ENCODE results near the gene HERPUD2.
"Not testable (repeated sequence)": the region's sequence is repeated elsewhere in the genome, so short reads cannot be mapped to it uniquely, and the experiment has no call there.

HERPUD2 gene

DNA sequence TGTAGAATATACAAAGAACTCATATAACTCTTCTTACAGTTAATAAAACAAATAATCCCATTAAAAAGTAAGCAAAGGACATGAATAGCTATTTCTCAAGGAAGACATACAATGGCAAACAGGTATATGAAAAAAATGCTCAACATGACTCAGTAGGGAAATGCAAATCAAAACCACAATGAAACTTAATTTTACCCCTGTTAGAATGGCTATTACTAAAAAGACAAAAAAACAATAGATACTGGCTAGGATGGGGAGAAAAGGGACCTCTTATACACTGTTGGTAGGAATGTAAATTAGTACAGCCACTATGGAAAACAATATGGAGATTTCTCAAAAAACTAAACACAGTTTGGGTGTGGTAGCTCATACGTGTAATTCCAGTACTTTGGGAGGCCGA lies 37.8 kb downstream of the HERPUD2 start:
- TF ChIP-seq, protein P1, sequence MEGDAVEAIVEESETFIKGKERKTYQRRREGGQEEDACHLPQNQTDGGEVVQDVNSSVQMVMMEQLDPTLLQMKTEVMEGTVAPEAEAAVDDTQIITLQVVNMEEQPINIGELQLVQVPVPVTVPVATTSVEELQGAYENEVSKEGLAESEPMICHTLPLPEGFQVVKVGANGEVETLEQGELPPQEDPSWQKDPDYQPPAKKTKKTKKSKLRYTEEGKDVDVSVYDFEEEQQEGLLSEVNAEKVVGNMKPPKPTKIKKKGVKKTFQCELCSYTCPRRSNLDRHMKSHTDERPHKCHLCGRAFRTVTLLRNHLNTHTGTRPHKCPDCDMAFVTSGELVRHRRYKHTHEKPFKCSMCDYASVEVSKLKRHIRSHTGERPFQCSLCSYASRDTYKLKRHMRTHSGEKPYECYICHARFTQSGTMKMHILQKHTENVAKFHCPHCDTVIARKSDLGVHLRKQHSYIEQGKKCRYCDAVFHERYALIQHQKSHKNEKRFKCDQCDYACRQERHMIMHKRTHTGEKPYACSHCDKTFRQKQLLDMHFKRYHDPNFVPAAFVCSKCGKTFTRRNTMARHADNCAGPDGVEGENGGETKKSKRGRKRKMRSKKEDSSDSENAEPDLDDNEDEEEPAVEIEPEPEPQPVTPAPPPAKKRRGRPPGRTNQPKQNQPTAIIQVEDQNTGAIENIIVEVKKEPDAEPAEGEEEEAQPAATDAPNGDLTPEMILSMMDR (IDR thresholded peaks at IDR 0.05; ENCODE audit: insufficient read depth, missing control alignments) = no peak
- no peak for FAIRE-seq

DNA sequence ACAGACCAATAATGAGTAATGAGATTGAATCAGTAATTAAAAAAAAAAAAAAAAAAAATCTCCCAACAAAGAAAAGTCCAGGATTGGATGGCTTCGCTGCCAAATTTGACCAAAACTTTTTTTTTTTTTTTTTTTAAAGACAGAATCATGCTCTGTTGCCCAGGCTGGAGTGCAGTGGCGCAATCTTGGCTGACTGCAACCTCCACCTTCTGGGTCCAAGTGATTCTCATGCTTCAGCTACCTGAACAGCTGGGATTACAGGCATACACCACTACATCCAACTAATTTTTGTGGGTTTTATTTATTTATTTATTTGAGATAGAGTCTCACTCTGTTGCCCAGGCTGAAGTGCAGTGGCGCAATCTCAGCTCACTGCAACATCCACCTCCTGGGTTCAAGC lies 40.4 kb downstream of the HERPUD2 start:
- not testable (repeated sequence) for FAIRE-seq; DNase-seq (ENCODE audit: insufficient read length, low spot score)

More for the DNA sequence above, 37.8 kb downstream of the HERPUD2 start:
- no peak for DNase-seq (ENCODE audit: insufficient read length, low spot score)

DNA sequence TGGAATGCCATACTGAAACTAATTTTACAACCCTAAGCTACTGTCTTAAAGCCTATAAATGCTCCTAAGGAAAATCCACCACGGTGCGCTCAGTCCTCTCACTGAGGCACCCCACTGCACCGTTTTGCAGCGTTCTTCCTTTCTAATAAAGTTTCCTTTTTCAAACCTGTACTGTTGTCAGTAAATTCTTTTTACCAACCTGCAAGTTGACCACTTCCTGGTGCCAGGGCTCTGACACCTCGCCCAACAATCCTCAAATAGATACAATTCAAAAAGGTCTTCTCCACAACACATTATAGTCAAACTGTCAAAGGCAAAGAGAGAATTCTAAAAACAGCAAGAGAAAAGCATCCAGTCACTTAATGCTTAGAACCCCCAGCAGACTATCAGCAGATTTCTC lies 42.8 kb downstream of the HERPUD2 start:
- TF ChIP-seq, protein P1 (IDR thresholded peaks at IDR 0.05; ENCODE audit: insufficient read depth, missing control alignments) = no peak
- DNase-seq (ENCODE audit: insufficient read length, low spot score) (no peak), FAIRE-seq (no peak)

DNA sequence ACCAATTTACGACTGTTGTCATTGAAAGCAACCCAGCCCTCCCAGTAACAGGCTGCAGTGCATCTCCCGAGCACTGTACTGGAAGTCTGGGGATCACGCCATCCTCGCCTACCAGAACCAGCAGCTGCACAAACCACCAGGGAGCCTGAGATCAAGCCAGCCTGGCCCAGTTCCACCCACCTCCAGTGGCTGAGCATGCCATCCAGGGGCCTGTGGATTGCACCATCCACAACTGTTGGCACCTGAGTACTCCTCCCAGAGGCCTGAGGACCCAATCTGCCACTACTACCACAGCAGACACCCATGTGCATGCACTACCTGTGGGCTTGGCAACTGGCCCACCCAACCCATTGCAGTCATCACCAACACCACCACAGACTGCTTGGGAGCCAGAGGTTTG lies 44.2 kb downstream of the HERPUD2 start:
- no peak for DNase-seq (ENCODE audit: insufficient read length, low spot score)
- TF ChIP-seq, protein P1 (IDR thresholded peaks at IDR 0.05; ENCODE audit: insufficient read depth, missing control alignments) = no peak
- no peak for FAIRE-seq

DNA sequence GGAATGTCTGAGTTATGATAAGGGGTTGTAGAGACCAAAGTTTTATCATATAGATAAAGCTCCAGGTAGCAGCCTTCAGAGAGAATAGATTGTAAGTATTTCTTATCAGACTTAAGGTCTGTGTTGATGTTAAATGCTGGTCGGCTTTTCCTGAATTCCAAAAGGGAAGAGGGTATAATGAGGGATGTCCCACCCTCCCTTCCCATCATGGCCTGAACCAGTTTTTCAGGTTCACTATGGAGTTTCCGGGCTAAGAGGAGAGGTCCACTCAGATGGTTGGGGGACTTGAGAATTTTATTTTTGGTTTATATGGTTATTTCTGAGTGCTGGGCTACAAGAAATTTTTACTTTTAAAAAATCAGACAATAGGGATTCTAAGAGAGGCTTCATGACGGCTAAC lies 45.2 kb downstream of the HERPUD2 start:
- no peak for DNase-seq (ENCODE audit: insufficient read length, low spot score)
- FAIRE-seq = no peak
- TF ChIP-seq, protein P1 (IDR thresholded peaks at IDR 0.05; ENCODE audit: insufficient read depth, missing control alignments) = no peak

DNA sequence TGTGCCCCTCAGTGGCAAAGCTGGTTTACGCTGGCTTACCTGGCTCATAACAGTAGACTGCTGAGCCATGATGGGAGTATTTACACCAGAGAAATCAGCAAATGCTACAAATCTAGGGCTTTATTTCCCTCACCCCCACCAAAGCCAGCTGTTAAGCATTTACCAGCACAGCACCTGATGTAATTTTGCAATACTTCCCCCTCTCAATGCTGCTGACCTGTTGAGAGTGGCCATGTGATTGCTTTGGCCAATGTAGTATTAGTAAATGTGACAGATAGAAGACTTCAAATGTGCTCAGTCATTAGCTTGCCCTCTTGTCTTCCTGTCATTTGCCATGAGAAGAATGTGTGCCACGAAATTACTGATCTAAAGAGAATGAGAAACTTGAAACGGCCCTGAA lies 46.6 kb downstream of the HERPUD2 start:
- FAIRE-seq (no peak), DNase-seq (ENCODE audit: insufficient read length, low spot score) (no peak)
- TF ChIP-seq, protein P1 (IDR thresholded peaks at IDR 0.05; ENCODE audit: insufficient read depth, missing control alignments) = no peak

DNA sequence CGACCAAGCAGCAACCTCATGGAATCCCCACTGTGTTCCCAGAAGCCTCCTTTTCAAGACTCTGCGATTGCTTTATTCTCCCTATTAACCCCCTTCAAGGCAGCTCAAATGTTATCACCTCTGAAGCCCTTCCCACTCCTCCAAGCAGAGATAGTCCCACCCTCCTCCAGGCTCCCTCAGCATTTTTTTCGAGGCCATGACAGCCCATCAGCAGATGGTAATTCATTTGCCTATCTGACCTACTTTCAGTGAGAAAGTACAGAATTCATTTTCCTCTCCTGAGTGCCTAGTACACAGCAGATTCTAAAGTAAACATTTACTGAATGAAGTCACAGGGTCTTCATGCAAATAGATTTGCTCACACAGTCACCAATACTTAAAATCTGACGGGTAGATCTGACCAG lies 47.8 kb downstream of the HERPUD2 start:
- DNase-seq (ENCODE audit: insufficient read length, low spot score) (no peak), FAIRE-seq (no peak)
- TF ChIP-seq, protein P1 (IDR thresholded peaks at IDR 0.05; ENCODE audit: insufficient read depth, missing control alignments) = no peak

All from D721Med (cell line).